GM18909 (cell line): ENCODE data around the gene SRCIN1.
"Not testable (repeated sequence)": the region's sequence is repeated elsewhere in the genome, so short reads cannot be mapped to it uniquely, and the experiment has no call there.

Experiments
- ATAC-seq: cut with Tn5 transposase; IDR thresholded peaks from one replicate; pipeline ENCODE4 v1.9.1; 2021; ENCODE audit warnings: mild to moderate bottlenecking; ENCODE audit not compliant: unreplicated experiment, poor library complexity

Gene SRCIN1, protein sequence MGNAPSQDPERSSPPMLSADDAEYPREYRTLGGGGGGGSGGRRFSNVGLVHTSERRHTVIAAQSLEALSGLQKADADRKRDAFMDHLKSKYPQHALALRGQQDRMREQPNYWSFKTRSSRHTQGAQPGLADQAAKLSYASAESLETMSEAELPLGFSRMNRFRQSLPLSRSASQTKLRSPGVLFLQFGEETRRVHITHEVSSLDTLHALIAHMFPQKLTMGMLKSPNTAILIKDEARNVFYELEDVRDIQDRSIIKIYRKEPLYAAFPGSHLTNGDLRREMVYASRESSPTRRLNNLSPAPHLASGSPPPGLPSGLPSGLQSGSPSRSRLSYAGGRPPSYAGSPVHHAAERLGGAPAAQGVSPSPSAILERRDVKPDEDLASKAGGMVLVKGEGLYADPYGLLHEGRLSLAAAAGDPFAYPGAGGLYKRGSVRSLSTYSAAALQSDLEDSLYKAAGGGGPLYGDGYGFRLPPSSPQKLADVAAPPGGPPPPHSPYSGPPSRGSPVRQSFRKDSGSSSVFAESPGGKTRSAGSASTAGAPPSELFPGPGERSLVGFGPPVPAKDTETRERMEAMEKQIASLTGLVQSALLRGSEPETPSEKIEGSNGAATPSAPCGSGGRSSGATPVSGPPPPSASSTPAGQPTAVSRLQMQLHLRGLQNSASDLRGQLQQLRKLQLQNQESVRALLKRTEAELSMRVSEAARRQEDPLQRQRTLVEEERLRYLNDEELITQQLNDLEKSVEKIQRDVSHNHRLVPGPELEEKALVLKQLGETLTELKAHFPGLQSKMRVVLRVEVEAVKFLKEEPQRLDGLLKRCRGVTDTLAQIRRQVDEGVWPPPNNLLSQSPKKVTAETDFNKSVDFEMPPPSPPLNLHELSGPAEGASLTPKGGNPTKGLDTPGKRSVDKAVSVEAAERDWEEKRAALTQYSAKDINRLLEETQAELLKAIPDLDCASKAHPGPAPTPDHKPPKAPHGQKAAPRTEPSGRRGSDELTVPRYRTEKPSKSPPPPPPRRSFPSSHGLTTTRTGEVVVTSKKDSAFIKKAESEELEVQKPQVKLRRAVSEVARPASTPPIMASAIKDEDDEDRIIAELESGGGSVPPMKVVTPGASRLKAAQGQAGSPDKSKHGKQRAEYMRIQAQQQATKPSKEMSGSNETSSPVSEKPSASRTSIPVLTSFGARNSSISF

DNA sequence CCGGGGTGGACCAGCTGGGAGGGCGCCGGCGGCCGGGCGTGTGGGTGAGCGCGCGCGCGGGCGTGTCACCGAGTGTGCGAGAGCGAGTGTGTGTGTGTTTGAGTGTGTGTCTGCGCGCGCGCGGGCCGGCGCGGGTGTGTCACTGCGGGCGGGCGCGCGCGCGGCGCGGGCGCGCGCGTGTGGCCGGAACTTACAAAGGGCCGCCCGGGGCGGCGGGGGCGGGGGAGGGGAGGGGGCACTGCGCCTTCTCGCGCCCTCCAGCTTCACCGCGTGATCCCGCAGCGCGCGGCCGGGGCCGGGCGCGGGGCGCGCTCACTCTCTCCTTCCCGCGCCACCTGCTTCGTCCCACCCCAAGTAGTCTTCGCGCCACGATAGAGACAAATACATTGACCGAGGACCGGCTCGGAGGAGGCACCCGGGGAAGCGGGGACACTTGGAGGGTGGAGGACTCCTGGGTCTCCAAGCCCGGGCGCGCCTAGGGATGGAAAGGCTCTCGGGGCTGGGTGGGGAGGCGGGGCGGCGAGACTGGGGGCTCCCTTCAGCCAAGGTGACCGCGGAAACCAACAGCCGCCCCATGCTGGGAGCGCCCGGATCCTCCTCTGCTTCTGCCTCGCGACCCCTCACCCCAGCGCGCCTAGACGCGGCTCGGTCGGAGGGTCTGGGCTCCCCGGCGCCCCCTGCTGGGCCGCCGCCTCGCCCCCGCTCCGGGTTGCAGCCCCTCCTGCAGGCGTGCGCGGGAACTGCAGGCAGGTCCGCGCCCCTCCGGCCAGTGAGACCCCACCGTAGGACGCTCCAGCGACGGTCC is at the start of gene SRCIN1:
SRCIN1 (minus strand) TSS at position 112 of the 805 bp plus-strand sequence. CDS start 247 bp downstream, outside the sequence.
- no peak for ATAC-seq

DNA sequence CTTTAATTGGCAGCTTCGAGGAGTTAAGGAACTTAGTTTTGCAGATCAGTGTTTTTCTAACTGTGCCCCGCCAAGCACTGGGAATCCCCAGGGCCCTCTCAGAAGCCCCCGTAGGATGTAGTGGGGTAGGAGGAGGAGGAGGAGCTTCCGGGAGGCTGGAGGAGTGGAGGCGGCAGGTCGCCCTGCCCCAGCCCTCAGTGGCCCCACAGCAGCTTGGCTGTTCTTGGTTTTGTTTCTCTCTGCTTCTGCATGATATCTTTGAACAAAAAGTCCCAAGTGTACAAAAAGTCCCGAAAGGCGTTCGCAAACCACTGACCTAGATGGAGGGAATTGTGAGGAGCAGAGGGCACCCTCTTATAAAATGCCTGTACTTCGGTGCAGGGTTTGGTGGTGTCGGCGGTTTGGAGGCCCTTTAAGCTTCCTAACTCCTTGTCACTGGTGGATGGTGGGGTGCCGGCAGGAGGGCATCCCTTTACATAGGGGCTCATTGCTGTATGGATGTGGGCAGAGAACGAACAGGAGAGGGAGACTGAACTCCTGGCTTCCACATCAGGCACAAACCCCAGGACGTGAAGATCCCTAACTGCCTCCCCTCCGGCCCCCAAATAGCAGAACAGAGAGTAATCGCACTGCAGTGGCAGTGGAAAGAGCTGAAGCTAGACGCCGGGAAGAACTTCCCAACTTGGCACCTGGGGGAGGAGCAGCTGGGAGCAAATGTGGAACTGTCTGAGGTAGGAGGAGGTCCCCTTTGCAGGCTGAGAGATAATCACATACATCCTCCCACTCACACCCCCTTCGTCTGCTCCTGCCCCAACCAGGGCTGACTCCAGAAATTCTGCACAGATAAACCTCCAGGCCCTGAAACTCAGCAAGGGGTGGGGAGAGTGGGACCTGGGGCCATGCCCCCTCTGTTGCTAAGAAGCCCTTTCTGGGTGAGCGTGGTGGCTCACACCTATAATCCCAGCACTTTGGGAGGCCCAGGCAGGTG is 49.0 kb upstream of the SRCIN1 start:
- ATAC-seq, result no peak

DNA sequence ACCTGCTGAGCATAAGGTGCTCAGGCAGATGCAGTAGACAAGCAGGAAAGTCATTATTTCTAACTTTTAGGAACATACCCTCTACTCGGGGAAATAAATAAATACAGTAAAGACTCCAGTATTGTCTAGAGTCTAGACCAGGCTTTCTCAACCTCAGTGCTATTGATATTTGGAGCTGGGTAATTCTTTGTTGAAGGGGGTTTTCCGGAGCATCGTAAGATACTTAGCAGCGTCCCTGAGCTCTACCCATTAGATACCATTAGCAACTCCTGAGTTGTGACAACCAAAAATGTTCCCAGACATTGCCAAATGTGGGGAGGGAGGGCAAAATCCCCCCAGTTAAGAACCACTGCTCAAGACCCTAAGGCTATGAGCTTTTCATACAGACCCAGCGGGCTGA is 47.9 kb upstream of the SRCIN1 start:
- ATAC-seq, result no peak

DNA sequence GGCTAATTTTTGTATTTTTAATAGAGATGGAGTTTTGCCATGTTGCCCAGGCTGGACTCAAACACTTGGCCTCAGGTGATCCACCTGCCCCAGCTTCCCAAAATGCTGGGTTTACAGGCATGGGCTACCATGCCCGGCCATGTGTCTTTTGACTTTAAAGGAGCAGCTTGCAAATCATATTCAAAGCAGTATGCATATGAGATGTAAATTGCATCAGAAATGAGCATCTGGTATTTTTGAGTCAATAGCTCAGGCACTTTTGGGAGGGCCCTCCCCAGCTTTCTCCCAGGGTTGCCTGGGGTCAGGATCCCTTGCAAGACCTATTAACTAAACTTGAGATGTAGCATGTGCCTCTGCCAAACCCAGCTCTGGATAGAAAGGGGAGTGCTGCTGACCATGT is 47.5 kb upstream of the SRCIN1 start:
- no peak for ATAC-seq

DNA sequence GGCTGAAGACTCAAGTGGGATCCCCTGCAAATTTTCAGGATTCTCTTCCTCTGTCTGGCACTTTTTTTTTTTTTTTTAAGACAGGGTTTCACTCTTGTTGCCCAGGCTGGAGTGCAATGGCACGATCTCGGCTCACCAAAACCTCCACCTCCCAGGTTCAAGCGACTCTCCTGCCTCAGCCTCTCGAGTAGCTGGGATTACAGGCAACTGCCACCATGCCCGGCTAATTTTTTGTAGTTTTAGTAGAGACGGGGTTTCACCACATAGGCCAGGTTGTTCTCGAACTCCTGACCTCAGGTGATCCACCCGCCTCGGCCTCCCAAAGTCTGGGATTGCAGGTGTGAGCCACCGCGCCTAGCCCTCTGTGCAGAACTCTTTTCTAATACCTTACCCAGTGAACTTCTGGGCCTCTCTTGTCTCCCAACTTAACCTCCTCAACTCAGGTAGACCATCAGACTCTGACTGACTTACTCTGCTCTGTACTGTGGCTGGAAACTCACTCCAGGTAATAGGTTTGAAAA is 45.0 kb upstream of the SRCIN1 start:
- not testable (repeated sequence) for ATAC-seq

DNA sequence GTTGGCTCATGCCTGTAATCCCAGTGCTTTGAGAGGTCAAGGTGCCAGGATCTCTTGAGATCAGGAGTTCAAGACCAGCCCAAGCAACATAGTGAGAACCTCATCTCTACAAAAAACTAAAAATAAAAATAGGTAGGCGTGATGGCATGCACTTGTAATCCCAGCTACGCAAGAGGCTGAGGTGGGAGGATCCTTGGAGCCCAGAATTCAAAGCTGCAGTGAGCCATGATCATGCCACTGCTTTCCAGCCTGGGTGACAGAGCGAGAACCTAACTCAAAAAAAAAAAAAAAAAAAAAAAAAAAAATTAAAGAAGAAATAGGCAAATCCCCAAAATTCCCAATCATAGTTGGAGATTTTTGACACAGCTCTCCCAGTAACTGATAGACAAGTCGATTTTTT is 32.2 kb upstream of the SRCIN1 start:
- no peak for ATAC-seq

DNA sequence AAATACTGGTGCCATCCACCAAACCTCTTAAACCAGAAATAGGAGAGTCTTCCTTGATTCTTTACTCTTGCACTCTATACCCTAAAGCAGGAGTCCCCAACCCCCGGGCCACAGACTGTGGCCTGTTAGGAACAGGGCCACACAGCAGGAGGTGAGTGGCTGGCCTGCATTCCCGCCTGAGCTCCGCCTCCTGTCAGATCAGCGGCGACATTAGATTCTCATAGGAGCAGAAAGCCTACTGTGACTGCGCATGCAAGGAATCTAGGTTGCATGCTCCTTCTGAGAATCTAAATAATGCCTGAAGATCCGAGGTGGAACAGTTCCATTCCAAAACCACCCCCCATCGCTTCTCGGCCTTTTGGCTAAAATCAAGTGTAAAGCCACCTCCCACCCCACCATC is 30.3 kb upstream of the SRCIN1 start:
- no peak for ATAC-seq

DNA sequence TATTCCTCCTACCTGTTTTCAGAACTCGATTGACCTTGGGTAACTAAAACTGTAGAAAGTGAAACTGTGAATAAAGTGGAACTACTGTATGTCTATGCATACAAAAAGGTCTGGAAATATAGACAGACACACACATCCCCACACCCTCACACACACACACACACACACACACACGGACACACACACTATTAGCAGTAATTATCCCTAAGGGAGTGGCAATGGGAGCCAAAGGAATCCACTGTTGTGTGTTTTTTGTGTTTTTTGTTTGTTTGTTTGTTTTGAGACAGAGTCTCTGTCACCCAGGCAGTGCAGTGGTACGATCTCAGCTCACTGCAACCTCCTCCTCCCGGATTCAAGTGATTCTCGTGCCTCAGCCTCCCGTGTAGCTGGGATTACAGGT is 26.6 kb upstream of the SRCIN1 start:
- no peak for ATAC-seq

DNA sequence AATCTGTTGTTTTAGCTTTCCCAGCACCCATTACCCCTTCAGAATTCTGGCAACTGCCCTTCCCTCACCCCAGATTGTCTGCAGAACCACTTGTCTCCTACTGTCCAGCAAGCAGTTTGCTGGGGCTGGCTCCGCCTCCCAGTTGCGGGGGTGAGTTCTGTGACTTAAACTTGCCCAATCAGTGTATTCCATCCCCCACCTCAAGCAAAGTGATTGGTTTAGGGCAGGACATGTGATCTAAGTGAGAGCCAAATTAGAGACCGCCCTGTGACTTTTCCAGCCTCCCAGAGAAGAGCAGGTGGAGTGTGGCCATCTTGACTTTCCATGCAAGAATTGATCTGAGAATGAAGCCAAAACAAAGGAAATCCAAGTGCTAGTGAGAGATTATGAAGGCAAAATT is 22.7 kb upstream of the SRCIN1 start:
- no peak for ATAC-seq

DNA sequence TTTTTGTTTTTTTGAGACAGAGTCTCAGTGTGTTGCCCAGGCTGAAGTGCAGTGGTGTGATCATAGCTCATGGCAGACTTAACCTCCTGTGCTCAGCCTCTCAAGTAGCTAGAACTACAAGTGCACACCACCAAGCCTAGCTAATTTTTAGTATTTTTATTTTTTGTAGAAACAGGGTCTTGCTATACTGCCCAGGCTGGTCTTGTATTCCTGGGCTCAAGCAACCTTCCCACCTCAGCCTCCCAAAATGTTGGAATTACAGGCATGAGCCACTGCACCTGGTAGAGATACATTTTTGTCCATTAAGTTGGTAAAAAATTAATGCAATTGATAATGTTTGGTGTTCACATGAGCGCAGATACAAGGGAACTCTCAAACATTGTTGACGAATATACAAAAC is 22.2 kb upstream of the SRCIN1 start:
- ATAC-seq, result no peak

DNA sequence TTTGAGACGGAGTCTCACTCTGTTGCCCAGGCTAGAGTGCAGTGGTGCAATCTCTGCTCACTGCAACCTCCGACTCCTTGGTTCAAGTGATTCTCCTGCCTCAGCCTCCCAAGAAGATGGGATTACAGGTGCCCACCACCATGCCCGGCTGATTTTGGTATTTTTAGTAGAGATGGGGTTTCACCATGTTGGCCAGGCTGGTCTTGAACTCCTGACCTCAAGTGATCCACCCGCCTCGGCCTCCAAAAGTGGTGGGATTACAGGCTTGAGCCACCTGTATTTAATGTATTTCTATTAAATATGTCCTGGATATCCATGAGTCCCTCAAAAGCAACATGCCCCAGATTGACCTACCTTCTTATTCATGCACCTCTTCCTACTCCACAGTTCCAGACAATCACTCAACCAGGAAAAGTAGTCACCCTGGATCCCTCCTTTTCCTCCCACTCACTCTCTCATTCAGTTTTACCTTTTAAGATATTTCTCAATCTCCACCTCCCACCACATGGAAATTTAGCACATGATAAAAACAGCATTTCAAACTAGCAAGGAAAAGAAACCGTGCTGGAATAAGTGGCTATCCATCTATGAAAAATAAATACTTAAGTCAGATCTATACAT is 21.0 kb upstream of the SRCIN1 start:
- not testable (repeated sequence) for ATAC-seq

DNA sequence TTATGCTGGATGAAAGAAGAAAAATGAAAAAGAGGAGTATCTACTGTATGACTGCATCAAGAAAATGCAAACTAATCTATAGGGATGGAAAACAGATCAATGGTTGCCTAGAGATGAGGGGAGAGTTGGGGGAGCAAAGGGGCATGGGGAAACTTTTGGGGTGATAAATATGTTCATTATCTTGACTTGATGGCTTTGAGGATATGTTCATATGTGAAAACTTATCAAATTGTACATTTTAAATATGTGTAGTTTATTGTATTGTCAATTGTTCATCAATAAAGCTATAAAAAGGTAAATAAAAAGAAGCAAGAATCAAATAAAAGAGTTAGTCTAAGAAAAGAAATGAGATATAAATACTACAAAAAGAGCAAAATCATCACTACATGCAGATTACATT is 19.7 kb upstream of the SRCIN1 start:
- no peak for ATAC-seq

DNA sequence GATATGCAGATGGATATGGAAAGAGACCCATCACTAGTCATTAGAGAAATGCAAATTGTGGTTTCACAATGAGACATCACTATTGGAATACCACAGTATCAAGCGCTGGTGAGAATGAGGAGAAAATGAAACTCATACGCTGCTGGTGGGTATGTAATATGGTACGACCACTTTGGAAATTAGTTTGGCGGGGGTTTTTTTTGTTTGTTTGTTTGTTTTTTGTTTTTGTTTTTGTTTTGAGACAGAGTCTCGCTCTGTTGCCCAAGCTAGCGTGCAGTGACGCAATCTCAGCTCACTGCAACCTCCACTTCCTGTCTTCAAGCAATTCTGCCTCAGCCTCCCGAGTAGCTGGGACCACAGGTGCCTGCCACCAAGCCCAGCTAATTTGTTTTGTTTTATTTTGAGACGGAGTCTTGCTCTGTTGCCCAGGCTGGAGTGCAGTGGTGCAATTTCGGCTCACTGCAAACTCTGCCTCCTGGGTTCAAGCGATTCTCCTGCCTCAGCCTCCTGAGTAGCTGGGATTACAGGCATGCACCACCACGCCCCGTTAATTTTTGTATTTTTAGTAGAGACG is 19.1 kb upstream of the SRCIN1 start:
- peak; percentile 40 for ATAC-seq

DNA sequence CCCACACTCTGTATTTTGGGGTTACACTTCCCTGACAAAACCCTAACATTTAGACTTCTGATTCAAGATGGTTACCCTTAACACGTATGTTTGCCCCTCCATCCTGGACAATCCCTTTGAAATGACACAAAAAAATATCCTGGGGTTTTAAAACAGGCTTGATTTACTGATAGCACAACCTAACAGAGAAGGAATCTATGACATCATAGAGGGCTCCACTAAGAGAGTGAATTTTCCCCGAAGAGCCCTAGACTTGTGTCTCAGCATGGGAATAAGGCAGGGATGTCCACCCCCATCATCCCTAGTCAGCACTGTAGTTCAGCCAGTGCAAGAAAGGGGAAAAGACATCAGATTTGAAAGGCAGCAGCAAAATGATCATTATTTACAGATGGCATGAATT is 15.8 kb upstream of the SRCIN1 start:
- no peak for ATAC-seq

DNA sequence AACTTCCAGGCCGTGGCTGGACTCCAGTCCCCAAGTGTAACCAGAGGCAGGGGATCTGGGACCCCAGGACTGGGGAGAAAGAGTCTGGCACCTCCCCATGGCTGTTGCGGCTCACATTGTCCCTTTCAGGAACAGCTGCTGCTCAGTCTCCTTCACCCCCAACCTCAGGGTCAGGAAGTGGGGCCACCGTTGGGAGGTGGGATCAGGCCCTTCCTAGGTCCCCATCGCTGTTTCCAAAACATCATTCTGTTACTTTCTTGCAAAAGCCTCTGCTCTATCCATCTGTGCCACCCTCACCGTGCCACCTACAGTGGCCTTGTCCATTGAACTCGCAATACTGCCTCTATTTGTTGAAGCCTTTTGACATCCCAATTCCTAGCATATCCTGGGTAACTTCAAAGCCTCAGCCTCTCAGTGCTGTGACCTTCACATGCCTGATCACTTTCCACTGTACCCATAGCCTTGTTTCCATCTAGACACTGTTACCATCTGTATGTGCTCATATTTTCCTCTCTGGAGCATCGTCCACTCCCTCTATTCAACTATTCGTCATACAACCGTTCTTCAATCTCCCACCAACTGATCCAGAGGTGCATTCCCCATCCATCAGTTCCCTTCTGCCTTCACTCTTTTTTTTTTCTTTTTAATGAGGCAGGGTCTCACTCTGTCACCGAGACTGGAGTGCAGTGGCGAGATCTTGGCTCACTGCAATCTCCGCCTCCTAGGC is 15.0 kb upstream of the SRCIN1 start:
- no peak for ATAC-seq

DNA sequence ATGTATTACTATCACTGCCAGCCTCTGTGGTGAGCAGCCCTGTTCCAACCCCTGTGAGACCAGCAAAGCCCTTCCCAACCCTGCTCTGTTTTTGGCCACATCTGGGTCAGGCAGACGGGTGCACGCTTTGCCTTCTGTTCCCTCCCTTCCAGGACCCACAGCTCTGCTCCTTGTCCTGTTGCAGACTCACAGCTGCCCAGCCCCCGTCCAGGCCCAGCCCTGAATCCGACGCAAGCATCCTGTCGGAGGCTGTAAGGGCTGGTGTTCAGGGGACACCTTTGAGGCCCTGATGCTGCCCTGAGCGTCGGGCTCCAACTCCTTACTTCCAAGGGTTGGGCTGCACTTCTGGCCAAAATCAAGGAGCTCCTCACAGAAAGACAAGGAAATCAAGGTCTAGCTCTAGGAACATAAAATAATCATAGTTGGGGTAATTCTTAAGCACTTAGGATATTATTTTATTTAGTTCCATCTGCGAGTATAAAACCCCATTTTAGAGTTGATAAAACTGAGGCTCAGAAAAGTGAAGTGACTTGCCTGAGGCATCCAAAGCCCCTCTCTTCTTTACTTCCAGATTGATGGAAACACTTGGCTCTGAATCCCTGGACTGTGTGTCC is 14.3 kb upstream of the SRCIN1 start:
- no peak for ATAC-seq

DNA sequence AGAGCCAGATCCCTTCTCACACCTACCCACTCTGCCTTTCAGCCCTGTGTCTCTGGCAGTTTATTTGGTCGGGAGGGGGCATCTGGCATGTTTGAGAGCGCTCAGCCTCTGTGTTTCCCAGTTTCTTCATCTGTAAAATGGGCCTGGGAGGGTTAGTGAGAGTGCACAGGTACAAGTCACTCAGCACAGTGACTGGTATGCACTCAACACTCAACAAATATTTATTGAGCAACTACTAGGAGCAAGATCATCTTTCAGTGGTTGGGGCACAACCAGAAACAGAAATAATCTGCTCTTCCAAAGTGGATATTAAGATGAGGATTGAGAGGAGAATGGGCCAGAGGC is 13.7 kb upstream of the SRCIN1 start:
- no peak for ATAC-seq
